Colonic mucosa (tissue), 4 donors: ENCODE results near the gene FREM2. TPM values are rescaled to one million over a fixed set of nuclear protein-coding genes. Genes with fewer than 3 reads are reported as not detected.

Source experiments
- DNase-seq: peaks from one replicate; pipeline ENCODE4 v3.0.0-alpha.2; 2020
- H3K27ac ChIP-seq: fragments of 200-600 bp; one replicate; pipeline ENCODE4 v1.8.0; 2021
- H3K27me3 ChIP-seq: fragments of 200-600 bp; one replicate; pipeline ENCODE4 v1.8.0; 2021
- H3K36me3 ChIP-seq: fragments of 200-600 bp; one replicate; pipeline ENCODE4 v1.8.0; 2021
- H3K4me1 ChIP-seq: fragments of 200-600 bp; one replicate; pipeline ENCODE4 v1.8.0; 2021; ENCODE audit warnings: mild to moderate bottlenecking
- H3K4me3 ChIP-seq: fragments of 200-600 bp; one replicate; pipeline ENCODE4 v1.8.0; 2021
- H3K9ac ChIP-seq, 2 donors: one replicate each; pipeline ENCODE4 v1.7.0; 2013; ENCODE audit warnings: control low read depth in 2 of 2, low read depth in 2 of 2, low read length in 2 of 2
- H3K9me3 ChIP-seq: fragments of 200-600 bp; one replicate; pipeline ENCODE4 v1.8.0; 2021
- CTCF ChIP-seq: fragments of 200-600 bp; IDR thresholded peaks from one replicate; pipeline ENCODE4 v1.8.0; 2022; ENCODE audit warnings: antibody characterized with exemption, mild to moderate bottlenecking
- intact Hi-C: fragments of 100-400 bp; cut with DNase I; formaldehyde crosslinking; loops from one replicate; pipeline ENCODE4 v1.14.1; 2022
- total RNA-seq, 2 donors: library from RNA; stranded (reverse); fragmentation: NEBNext Ultra II Directional in 1 of 2; extraction: Animal tissue kit (Norgen Biotek cat#: 25700) in 1 of 2; gene quantifications; one replicate each; pipeline ENCODE4 v1.2.1, GENCODE V29; 2021
- donor health status: healthy.
- donor health status: DM: no; HTN: no; CAD: no.
- donor health status: DM: no; HTN: no; CAD: no.

FREM2 gene, protein sequence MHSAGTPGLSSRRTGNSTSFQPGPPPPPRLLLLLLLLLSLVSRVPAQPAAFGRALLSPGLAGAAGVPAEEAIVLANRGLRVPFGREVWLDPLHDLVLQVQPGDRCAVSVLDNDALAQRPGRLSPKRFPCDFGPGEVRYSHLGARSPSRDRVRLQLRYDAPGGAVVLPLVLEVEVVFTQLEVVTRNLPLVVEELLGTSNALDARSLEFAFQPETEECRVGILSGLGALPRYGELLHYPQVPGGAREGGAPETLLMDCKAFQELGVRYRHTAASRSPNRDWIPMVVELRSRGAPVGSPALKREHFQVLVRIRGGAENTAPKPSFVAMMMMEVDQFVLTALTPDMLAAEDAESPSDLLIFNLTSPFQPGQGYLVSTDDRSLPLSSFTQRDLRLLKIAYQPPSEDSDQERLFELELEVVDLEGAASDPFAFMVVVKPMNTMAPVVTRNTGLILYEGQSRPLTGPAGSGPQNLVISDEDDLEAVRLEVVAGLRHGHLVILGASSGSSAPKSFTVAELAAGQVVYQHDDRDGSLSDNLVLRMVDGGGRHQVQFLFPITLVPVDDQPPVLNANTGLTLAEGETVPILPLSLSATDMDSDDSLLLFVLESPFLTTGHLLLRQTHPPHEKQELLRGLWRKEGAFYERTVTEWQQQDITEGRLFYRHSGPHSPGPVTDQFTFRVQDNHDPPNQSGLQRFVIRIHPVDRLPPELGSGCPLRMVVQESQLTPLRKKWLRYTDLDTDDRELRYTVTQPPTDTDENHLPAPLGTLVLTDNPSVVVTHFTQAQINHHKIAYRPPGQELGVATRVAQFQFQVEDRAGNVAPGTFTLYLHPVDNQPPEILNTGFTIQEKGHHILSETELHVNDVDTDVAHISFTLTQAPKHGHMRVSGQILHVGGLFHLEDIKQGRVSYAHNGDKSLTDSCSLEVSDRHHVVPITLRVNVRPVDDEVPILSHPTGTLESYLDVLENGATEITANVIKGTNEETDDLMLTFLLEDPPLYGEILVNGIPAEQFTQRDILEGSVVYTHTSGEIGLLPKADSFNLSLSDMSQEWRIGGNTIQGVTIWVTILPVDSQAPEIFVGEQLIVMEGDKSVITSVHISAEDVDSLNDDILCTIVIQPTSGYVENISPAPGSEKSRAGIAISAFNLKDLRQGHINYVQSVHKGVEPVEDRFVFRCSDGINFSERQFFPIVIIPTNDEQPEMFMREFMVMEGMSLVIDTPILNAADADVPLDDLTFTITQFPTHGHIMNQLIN (N-terminal part only)
- total RNA-seq: 1 to 10 TPM in 1 of 2 donors, under 1 TPM in 1; 0.86 to 1.1 TPM

- Histone ChIP-seq H3K36me3 (no peaks in the 10 kb centered on the region), H3K4me3 (peak within 1 kb of the TSS; percentile 53), H3K9ac (no peak within 1 kb of the TSS), H3K4me1 (no peaks in the 10 kb centered on the region), H3K27me3 (no peaks in the 10 kb centered on the region), H3K9me3 (no peaks in the 10 kb centered on the region), H3K27ac (no peak within 1 kb of the TSS)
- no peak for TF ChIP-seq CTCF
- DNase-seq: peak; percentile 79
- intact Hi-C loops: no loop called here
These were observed at the start of gene FREM2 for GRCh38 chr13:38686577-38687245. Gene FREM2, plus strand, starts transcription at chr13:38687077. Its CDS starts 268 bp downstream, at chr13:38687345.

- Histone ChIP-seq H3K9me3 (no peaks in the 10 kb centered on the region), H3K4me3 (no peak overlapping the region), H3K36me3 (no peaks in the 10 kb centered on the region), H3K27me3 (no peaks in the 10 kb centered on the region), H3K9ac (no peak overlapping the region), H3K4me1 (no peaks in the 10 kb centered on the region), H3K27ac (no peak overlapping the region)
- intact Hi-C loops: no loop called here
- TF ChIP-seq CTCF: no peak
- DNase-seq: no peak
These were observed 49.3 kb upstream of the FREM2 start for GRCh38 chr13:38637576-38637975.

DNA sequence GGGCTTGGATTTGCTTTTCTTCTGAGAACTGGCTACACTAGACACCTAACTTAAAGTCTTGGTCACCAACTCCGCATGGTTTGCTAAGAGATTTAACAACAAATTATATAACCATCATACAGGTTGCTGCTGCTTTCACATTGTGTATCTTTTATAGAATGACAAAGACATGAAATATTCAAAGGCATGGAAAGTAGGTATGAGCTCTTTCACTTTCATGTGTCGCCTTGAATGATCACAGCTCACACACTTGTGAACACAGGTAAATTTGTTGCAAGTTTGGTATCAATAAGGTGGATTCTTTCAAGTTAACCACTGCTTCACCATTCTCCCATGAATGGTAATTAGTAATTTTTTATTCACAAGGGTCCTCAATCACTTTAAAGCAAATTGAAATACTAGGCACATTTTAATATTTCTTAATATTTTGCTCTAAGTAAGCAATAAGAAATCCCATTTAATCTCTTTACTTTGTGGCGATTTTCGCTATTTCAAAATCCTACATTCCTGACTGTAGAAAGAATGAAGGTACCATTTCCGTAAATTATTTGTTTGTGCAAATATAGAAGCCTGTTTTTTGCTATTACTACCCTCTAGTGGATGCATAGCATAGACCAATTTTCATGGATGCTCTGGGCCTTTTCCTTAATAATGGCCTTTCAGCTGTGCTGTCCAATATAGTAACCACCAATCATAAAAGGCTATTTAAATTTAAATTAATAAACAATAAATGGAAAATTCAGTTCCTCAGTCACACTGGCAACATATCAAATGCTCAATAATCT lies 45.5 kb upstream of the FREM2 start:
- TF ChIP-seq CTCF: no peak
- intact Hi-C loops: no loop called here
- no peak overlapping the region for H3K9ac ChIP-seq
- no peaks in the 10 kb centered on the region for H3K27me3 ChIP-seq
- no peak for DNase-seq
- H3K36me3 ChIP-seq: no peaks in the 10 kb centered on the region
- H3K4me1 ChIP-seq: no peaks in the 10 kb centered on the region
- H3K27ac ChIP-seq: no peak overlapping the region
- no peak overlapping the region for H3K4me3 ChIP-seq
- H3K9me3 ChIP-seq: no peaks in the 10 kb centered on the region

DNA sequence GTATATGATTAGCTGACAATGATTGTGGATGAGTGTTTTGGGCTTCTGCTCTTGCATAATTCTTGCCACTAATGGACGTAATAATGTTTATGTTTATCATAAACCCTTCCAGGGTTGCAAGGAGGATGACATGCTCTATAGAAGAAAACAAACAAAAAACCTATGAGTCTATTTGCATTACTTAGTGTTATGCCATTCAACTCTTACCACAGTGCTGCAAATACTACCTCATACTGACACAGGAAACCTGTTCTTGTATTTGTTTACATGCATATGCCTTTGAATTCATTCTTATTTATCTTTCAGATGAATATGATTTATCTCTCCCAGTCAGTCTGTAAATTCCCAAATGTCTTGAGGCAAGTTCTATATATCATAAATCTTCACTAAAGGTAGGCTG lies 39.6 kb upstream of the FREM2 start:
- Histone ChIP-seq H3K9me3 (no peaks in the 10 kb centered on the region), H3K27ac (no peak overlapping the region), H3K36me3 (no peaks in the 10 kb centered on the region), H3K4me3 (no peak overlapping the region), H3K9ac (no peak overlapping the region), H3K4me1 (no peaks in the 10 kb centered on the region), H3K27me3 (no peaks in the 10 kb centered on the region)
- intact Hi-C loops: no loop called here
- TF ChIP-seq CTCF: no peak
- DNase-seq: no peak
